Activated naive CD4-positive, alpha-beta T cell treated with Interleukin-2 at 50 U/mL for 16 hours (primary cell): ENCODE results near the gene AKAP12.

Experiments used
- DNase-seq: peaks from one replicate; pipeline ENCODE4 v3.0.0-alpha.2; 2020

The AKAP12 gene

DNA sequence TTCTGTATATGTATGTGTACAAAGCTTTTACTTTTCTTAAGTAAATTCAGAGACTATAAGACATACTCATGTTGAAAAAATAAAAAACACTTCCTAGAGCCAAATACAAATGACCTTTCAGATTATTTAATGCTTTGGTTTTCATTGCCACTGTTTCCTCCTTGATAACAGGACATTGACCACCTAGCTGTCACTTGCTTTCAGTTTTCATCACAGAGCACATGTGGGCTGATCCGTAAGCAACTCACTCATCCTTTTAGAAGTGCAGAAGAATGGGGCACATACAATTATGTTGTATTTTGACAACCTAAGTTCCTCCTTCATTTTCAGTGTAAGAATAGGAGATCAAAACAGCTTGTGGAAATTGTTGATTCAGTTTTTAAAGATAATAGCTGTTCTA lies 145.4 kb downstream of the AKAP12 start:
- no peak for DNase-seq

DNA sequence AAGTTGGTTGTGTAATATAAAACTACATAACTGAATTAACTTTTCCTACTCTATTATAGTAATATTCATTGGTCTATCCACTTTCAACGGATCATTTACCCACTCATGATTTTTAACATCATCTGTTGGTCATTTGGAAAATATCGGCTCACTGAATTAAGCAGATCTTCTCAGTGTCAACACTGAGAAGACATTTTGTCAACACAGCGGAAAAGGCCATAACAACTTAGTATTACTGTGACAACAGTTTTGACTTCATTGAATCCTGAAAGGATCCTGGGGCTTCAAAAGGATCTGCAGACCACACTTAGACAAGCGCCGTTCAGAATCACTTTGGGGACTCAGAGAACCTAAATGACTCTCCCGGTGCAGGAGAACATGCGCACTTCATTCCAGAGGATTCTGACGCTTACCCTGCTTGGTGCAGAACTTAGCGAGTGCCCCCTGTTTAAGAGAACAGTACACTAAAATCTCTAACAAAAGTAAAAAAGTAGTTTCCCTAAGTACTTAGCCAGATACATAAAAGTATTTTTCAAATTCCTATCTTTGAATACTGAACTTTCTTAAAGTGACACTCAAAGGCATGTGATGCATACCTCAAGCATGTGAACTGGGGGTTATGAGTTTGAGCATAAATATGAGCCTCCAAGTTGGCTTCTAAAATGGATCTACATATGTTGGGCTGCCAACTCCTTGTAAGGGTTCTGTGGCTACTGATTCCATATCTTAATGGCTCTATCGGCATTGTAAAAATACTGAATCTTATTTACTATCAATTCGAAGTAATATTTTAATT lies 147.6 kb downstream of the AKAP12 start:
- DNase-seq = no peak

DNA sequence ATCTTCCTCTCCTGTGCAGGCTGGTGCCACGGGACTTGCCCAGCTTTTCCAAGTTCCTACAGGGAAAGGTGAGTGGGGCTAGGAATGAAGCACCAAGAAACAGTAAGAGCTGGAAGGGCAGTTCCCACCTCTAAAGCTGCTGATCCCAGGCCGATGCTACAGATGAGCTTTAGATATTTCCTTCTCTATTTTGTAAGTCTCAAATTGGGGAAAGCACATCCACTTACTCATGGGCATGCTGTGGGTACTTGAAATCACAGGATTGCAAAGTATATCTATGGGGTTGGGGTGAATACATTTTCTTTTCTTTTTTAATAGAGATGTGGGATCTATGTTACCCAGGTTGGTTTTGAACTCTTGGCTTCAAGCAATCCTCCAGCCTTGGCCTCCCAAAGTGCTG lies 148.5 kb downstream of the AKAP12 start:
- no peak for DNase-seq

DNA sequence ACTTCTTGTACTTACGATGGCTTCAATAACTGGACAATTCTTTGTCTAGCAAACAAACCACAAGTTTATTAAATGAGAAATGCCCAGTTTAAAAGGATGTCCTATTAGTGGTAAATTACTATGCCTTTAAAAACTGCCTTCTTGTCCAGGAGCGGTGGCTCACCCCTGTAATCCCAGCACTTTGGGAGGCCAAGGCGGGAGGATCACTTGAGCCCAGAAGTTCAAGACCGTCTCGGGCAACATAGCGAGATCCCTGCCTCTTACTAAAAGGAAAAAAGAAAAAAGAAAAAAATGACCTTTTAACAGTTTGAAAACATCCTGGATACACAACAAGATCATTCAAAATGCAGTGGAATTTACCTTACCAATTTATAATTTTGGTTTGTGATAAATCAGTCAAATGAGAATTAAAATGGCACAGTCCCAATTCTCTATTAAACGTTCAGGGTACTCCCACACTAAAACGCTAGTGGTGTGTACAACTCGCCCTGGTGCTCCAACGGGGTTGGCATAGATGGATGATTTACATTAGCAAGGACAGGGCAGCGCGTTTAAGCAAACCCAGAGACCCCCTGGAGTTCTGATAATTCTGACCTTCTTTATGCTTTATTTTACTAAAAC lies 149.3 kb downstream of the AKAP12 start:
- DNase-seq = no peak

DNA sequence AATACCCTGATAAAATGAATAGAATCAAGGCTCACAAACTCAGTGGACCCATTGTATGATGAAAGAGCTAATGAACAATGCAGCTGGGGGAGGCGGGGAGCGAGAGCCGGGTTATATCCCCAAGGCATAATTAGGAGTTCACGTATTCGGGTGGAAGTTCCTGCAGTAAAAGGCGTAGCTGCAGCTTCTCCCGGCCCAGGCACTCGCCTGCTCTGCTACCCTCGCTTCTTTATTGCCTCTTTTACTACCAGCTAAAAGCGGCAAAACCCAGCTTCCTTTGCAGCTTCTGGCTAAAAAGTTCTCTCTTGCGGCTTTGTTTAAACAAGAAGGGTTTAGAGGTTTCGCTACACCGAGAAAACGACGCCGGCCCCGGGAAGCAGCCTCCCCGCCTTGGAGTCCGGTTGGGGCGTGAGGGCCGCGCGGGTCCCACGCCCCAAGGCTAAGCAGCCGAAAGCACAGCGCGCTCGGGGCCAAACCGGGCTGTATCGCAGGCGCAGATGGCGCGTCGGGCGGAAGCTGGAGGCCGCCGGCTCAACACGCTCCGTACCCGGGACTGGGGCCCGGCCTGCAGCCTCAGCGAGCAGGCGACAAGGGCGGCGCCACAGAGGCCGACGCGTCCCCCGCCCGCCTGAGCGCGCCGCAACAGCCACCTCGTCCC lies 150.0 kb downstream of the AKAP12 start:
- peak; percentile 49 for DNase-seq

DNA sequence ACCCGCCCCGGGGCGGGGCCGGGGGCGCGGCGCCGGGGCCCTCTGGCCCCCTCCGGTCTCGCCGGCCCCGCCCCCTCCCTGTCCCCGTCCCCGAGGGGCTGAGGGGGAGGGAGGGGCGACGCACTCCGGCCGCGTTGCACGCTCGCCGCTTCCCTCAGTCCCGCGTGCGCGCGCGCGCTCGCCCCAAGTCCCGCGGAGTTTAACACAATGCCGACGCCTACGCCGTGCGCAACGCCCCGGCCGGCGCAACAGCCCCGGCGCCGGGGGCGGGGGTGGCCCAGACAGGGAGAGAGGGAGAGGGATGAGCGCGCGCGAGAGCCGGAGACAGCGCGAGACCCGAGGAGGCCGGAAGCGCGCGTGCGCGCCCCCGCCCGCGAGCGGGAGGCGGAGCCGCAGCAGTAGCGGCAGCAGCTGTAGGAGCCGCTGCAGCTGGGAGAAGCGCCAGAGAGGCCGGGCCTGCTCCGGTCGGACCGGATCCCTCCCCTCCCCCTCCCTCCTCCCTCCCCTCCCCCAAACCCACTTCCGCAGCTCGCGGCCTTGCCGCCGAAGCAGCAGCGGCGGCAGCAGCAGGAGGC lies 150.6 kb downstream of the AKAP12 start:
- DNase-seq = peak; percentile 98

DNA sequence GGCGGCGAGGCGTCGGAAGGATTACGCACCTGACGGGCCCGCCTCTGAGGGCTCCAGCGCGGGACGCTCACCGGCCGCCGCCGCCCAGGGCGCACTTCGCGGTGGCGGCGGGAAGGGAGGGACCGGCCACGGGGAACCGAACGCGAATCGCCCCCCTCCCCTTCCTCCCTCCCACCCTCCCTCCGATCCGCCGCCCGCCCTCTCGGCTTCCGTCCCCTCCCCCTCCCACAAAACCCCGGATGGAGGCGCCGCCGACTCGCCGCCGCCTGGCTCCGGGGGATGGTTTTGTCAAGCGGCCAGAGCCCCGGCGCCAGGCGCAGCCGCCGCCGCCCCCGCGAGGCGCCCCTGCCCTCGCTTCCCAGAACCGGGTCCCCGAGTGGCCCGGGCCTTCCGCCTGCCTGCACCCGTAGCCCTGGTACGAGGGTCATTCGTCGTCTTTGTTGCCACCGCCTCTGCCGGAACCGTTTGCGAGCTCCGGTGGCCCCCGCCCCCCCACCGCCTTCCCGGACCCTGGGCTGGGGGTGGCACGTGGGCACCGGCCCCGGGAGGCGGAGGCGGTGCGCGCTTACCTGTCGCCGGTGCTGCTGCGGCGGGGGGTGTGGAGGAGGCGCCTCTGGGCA lies 151.2 kb downstream of the AKAP12 start:
- peak; percentile 84 for DNase-seq

DNA sequence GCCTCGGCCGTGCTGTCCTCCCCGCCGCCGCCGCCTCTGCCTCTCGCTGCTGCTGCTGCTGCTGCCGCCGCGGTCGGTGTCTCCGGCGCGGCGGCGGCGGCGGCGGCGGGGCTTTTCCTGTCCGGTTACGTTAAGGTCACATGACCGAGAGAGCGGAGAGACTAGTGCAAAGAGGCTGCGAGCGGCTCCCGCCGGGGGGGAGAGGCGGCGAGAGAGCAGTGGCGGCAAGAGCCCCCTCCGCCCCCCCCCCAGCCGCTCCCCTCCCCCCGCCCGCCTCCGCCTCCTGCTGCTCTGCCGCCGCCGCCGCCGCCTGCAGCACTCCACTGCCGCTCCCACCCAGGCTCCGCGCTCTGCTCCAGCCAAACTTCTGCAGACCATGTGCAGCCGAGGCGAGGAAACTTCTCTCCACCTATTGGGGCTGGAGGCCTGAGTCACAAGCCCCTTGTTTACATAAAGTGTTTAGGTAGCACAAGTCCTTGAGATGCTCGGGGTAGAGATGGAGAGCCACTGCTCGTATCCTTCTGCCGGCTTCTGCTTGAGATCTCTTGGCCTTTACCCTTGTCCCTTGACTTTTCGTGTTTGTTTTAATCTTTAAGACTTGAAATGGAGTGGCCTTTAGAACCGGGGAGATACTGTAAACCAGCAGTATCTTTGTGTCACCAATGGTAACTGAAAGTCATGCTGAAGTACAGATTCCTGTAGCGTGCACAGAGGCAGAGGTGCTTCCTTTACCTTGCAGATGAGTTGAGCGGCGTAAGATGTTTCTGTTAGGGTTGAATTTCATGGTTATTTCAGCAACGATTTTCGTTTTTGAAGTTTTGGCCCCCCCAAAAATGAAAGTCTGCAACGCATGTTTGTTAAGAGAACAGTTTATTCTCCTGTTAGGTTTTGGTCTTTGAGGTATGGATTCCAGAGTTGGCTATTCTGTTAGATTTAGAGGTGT lies 152.0 kb downstream of the AKAP12 start, which contains the start of gene ZBTB2:
Gene ZBTB2, minus strand, starts transcription at position 89 of the 943 bp plus-strand sequence. CDS start 17,922 bp downstream, outside the sequence.
- peak; percentile 67 for DNase-seq

DNA sequence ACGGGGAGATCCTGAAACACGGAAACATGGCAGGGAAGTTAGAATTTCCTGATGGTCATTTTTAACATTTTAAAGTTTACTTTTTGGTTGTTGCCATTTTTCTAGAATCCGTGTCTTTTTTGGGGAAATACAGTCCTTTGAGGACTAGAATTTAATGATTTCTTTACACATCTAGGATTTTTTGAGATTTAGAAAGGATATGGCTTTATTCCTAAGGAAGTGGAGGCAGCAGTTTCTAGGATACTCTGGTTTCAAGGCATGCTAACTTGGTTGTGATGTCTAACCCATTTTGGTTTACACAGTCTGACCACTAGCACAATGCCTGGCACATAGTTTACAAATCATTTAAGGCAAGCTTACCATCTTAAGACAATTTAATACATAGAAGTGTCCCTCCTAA lies 152.7 kb downstream of the AKAP12 start:
- DNase-seq = no peak

DNA sequence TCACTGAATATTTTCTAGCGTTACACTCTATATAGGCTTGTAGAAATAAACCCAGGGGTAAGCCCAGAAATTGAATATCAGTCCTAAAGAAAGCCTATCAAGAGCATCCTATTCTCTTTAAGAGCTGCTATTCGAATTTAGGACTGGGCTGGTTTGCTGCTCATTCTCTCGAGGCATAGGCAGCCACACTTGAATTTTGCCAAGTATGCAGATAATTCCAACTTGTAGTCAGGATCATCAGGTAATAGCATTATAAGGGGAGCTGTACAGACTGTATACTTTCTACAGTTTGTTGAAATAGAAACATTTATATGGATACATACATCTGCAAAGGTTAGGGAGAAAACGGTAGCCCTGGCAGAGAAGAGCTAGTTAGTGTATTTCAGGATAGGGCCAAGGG lies 153.6 kb downstream of the AKAP12 start:
- DNase-seq = no peak

DNA sequence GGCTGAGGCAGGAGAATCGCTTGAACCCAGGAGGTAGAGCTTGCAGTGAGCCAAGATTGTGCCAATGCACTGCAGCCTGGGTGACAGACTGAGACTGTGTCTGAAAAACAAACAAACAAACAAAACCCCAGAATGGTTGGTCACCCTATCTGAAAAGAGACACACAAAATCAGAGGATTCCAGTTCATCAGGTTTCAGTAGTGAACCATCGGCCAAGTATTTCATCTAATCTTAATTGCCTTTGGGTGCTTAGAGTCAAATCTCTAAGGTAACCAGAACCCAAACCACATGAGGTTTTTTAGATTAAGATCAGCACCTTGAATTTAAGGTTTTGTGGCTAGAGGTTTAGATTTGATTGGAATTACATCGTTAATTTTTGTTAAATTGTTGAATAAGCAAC lies 159.9 kb downstream of the AKAP12 start:
- DNase-seq = no peak

DNA sequence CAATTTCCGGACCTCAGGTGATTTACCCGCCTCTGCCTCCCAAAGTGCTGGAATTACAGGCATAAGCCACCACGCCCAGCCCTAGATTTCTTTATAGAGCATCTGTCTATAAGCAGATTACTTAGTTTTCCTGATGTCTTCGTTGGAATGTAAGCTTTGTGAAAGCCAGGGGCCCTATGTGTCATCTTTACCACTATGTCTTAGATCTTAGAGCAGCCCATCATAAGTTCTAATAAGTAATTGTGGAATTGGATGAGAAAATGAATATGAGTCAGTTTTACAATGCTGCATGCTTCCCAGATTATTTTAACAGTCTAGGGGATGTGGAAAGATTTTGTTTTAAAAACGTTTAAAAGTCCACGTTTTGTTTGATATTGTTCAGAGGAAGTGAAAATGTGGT lies 160.7 kb downstream of the AKAP12 start:
- DNase-seq = no peak

DNA sequence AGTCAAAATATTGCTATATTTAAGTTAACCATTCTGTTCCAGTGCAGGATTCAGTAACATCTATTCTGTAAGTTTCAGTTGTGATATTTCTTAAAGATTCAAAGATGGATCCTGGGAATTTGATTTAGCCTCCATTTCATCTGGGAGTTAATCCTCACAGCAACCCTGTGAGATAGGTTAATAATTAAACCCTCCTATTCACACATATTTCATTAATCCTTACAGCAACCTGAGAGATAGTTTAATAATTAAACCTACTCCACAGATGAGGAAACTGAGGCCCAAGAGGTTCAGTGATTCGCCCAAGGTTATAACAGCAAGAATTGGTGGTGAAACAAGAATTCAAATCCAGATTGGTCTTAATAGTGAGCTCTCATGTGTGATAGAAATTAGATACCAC lies 162.5 kb downstream of the AKAP12 start:
- DNase-seq = no peak

DNA sequence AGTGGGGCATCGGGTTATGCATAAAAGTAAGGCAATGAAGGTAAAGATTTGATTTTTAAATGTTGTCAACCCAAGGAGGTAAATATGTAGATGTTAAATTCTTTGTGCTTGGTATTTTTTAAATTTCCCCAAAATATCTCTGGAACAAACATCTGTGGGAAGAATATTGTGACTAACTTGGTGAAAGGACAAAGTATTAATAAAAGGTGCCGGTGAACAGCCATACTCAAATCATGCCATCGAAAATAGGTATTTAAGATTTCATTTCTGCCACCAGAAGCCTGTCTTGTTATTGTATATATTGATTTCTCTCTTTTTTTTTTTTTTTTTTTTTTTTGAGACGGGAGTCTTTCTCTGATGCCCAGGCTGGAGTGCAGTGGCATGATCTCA lies 164.1 kb downstream of the AKAP12 start:
- DNase-seq = no peak
